GM12878 (cell line): Measurements from ENCODE around the gene SSBP2.

Source experiments
- CTCF ChIP-seq, 3 experiments: IDR thresholded peaks in 2 of 3; conservative IDR thresholded peaks in 1 of 3; 2 replicates each; pipeline ENCODE4 v1.5.1; 2011; ENCODE audit warnings: low read depth in 3 of 3, low read length in 3 of 3, mild to moderate bottlenecking in 3 of 3, control low read depth in 2 of 3, moderate library complexity in 2 of 3, inconsistent platforms in 1 of 3, mixed read lengths in 1 of 3; ENCODE audit not compliant: control insufficient read depth in 2 of 3, insufficient read depth in 1 of 3; ENCODE audit errors: extremely low read depth in 1 of 3
- E2F4 ChIP-seq: IDR thresholded peaks from 2 replicates; pipeline ENCODE4 v1.6.1; 2012; ENCODE audit warnings: low read depth, low read length, improper control_type of control experiment
- ELK1 ChIP-seq: IDR thresholded peaks from 2 replicates; pipeline ENCODE4 v1.6.1; 2012; ENCODE audit warnings: low read depth, low read length, improper control_type of control experiment
- HDAC6 ChIP-seq: fragments of 200-600 bp; sonication (generic); IDR thresholded peaks from one replicate; pipeline ENCODE4 v1.8.0; 2017; ENCODE audit warnings: antibody characterized with exemption; ENCODE audit not compliant: unreplicated experiment
- JUND ChIP-seq: IDR thresholded peaks from 2 replicates; pipeline ENCODE4 v1.6.1; 2012; ENCODE audit warnings: low read depth, mild to moderate bottlenecking, low read length, improper control_type of control experiment, moderate library complexity
- NR2C2 ChIP-seq: IDR thresholded peaks from 2 replicates; pipeline ENCODE4 v1.6.1; 2011; ENCODE audit warnings: borderline replicate concordance, low read depth; ENCODE audit not compliant: control insufficient read depth, insufficient read length
- POLR2A ChIP-seq: IDR thresholded peaks from 2 replicates; pipeline ENCODE4 v1.6.1; 2011; ENCODE audit warnings: low read depth, mild to moderate bottlenecking, low read length
- POLR2AphosphoS5 ChIP-seq: IDR thresholded peaks from 2 replicates; pipeline ENCODE4 v1.6.1; 2011; ENCODE audit warnings: mild to moderate bottlenecking, low read length, inconsistent platforms
- REST ChIP-seq: IDR thresholded peaks from 2 replicates; pipeline ENCODE4 v1.6.1; 2012; ENCODE audit warnings: mild to moderate bottlenecking, low read depth, low read length
- SMAD1 ChIP-seq: fragments of 450-650 bp; IDR thresholded peaks from 2 replicates; pipeline ENCODE4 v1.6.1; 2018; ENCODE audit warnings: mild to moderate bottlenecking, low read depth; ENCODE audit not compliant: partially characterized antibody

GRCh38 chr5:81420039-81420667, 330.7 kb downstream of the SSBP2 start:
- TF ChIP-seq ELK1 = no peak
- TF ChIP-seq POLR2AphosphoS5 = no peak
- no peak for TF ChIP-seq E2F4
- no peak for TF ChIP-seq CTCF (IDR thresholded peaks at IDR 0.05 in 2 of 3, conservative IDR thresholded peaks at IDR 0.05 in 1 of 3; ENCODE audit: control insufficient read depth in 2 of 3, extremely low read depth in 1 of 3, insufficient read depth in 1 of 3, low read depth in 3 of 3, low read length in 3 of 3)
- TF ChIP-seq NR2C2 = no peak
- TF ChIP-seq POLR2A = no peak
- TF ChIP-seq JUND = no peak
- TF ChIP-seq REST = no peak
- no peak for TF ChIP-seq HDAC6
- TF ChIP-seq SMAD1 = no peak
